B cell (primary cell): Measurements from ENCODE around the gene ZNF296. TPM values are rescaled to one million over a fixed set of nuclear protein-coding genes. Genes with fewer than 3 reads are reported as not detected.

Source experiments
- ATAC-seq: fragments of 200-7000 bp; cut with Tn5 transposase; one replicate; pipeline ENCODE4 v1.10.0; 2021; ENCODE audit warnings: low read depth, mild to moderate bottlenecking, moderate number of reproducible peaks, moderate library complexity
- CTCF ChIA-PET: fragments of 350-600 bp; sonication (Branson Sonifier 250); formaldehyde crosslinking; loops from one replicate; lab custom pipeline; 2021; ENCODE audit warnings: antibody characterized with exemption, inconsistent platforms; lab: Charles Lee
- POLR2A ChIA-PET: fragments of 350-600 bp; sonication (Branson Sonifier 250); formaldehyde crosslinking; loops from one replicate; lab custom pipeline; 2021; ENCODE audit warnings: antibody characterized with exemption; lab: Charles Lee
- DNase-seq: peaks from one replicate; pipeline ENCODE4 v3.0.0; 2013
- H2AFZ ChIP-seq: 2 replicates; pipeline ENCODE4 v1.6.1; 2012; ENCODE audit warnings: mild to moderate bottlenecking, low read depth, low read length; ENCODE audit not compliant: insufficient read depth, poor library complexity, severe bottlenecking
- H3K27ac ChIP-seq, 2 donors: 1 replicate in 1 of 2; 2 replicates in 1 of 2; pipeline ENCODE4 v1.5.1; 2012 to 2013; ENCODE audit warnings: low read length in 2 of 2, mild to moderate bottlenecking in 2 of 2, moderate library complexity in 1 of 2
- H3K27me3 ChIP-seq, 4 experiments: fragments of 200-600 bp in 1 of 4; sonication (generic) in 1 of 4; replicated peaks in 1 of 4; 1 replicate in 2 of 4; 2 replicates in 2 of 4; pipeline versions ENCODE4 v1.6.1 to v1.7.0; 2013 to 2016; ENCODE audit warnings: low read length in 3 of 4, mild to moderate bottlenecking in 2 of 4, mixed read lengths in 1 of 4, moderate library complexity in 1 of 4; ENCODE audit not compliant: insufficient read depth in 4 of 4, control insufficient read depth in 3 of 4; ENCODE audit errors: control extremely low read depth in 1 of 4
- H3K36me3 ChIP-seq, 2 experiments: replicated peaks in 1 of 2; 1 replicate in 1 of 2; 2 replicates in 1 of 2; pipeline versions ENCODE4 v1.6.1 to v1.7.1; 2013; ENCODE audit warnings: low read length in 1 of 2; ENCODE audit not compliant: insufficient read depth in 2 of 2, control insufficient read depth in 1 of 2; ENCODE audit errors: control extremely low read depth in 1 of 2, extremely low read depth in 1 of 2
- H3K4me1 ChIP-seq, 2 donors: fragments of 200-600 bp in 1 of 2; sonication (generic) in 1 of 2; 1 replicate in 1 of 2; 2 replicates in 1 of 2; pipeline versions ENCODE4 v1.5.1 to v1.6.1; 2013 to 2017; ENCODE audit warnings: low read length in 2 of 2; ENCODE audit not compliant: control insufficient read depth in 2 of 2, insufficient read depth in 2 of 2
- H3K4me2 ChIP-seq: replicated peaks from 2 replicates; pipeline ENCODE3; 2012; ENCODE audit warnings: mild to moderate bottlenecking, low read depth, low read length; ENCODE audit not compliant: poor library complexity, severe bottlenecking
- H3K4me3 ChIP-seq, 5 experiments: fragments of 200-600 bp in 1 of 5; sonication (generic) in 1 of 5; 1 replicate in 3 of 5; 2 replicates in 2 of 5; pipeline versions ENCODE4 v1.5.1 to v1.7.0; 2011 to 2016; ENCODE audit warnings: low read length in 4 of 5, mild to moderate bottlenecking in 4 of 5, low read depth in 2 of 5, control low read depth in 1 of 5, moderate library complexity in 1 of 5; ENCODE audit not compliant: insufficient read depth in 1 of 5; ENCODE audit errors: control extremely low read depth in 1 of 5, extremely low read depth in 1 of 5
- H3K79me2 ChIP-seq: fragments of 200-600 bp; sonication (generic); one replicate; pipeline ENCODE4 v1.6.0; 2016; ENCODE audit warnings: low read length; ENCODE audit not compliant: control insufficient read depth, insufficient read depth
- H3K9ac ChIP-seq: fragments of 200-600 bp; sonication (generic); 2 replicates; pipeline ENCODE4 v1.6.1; 2017; ENCODE audit warnings: mild to moderate bottlenecking, low read length, moderate library complexity
- H3K9me3 ChIP-seq, 3 donors: one replicate each; pipeline versions ENCODE4 v1.6.1 to v1.7.1; 2013; ENCODE audit warnings: low read length in 2 of 3; ENCODE audit not compliant: control insufficient read depth in 2 of 3, insufficient read depth in 1 of 3; ENCODE audit errors: control extremely low read depth in 1 of 3
- H4K20me1 ChIP-seq: 2 replicates; pipeline ENCODE4 v1.6.0; 2012; ENCODE audit warnings: mild to moderate bottlenecking, low read length; ENCODE audit not compliant: insufficient read depth, control insufficient read depth, poor library complexity, severe bottlenecking
- H3K27ac Mint-ChIP-seq: one replicate; pipeline ENCODE4 v1.8.0; 2021; ENCODE audit warnings: mixed read lengths
- H3K27me3 Mint-ChIP-seq: one replicate; pipeline ENCODE4 v1.8.0; 2021; ENCODE audit warnings: mixed read lengths
- H3K4me1 Mint-ChIP-seq: one replicate; pipeline ENCODE4 v1.8.0; 2021; ENCODE audit warnings: mixed read lengths
- H3K4me3 Mint-ChIP-seq: one replicate; pipeline ENCODE4 v1.8.0; 2021; ENCODE audit warnings: mixed read lengths
- H3K9me3 Mint-ChIP-seq: one replicate; pipeline ENCODE4 v1.8.0; 2022; ENCODE audit warnings: mixed read lengths; ENCODE audit not compliant: insufficient read depth
- CTCF ChIP-seq: fragments of 200-600 bp; IDR thresholded peaks from one replicate; pipeline ENCODE4 v1.8.0; 2022; ENCODE audit warnings: antibody characterized with exemption, mild to moderate bottlenecking
- EZH2 ChIP-seq: IDR thresholded peaks from 2 replicates; pipeline ENCODE4 v1.6.1; 2012; ENCODE audit warnings: borderline replicate concordance, low read depth, mild to moderate bottlenecking, moderate library complexity, low read length; ENCODE audit not compliant: insufficient read depth, poor library complexity, severe bottlenecking
- WGBS: methylation state at CpG from one replicate; pipeline ENCODE4 v1.1.5; 2013; ENCODE audit warnings: missing lambda C conversion rate; ENCODE audit not compliant: insufficient coverage; 5-methylcytosine and 5-hydroxymethylcytosine counted together
- intact Hi-C: fragments of 100-400 bp; cut with micrococcal nuclease; formaldehyde crosslinking; loops from one replicate; pipeline ENCODE4 v1.10.0; 2022
- polyA plus RNA-seq: library from polyadenylated mRNA; depleted of rRNA; stranded (reverse); fragments of >200 nt; gene quantifications from 2 replicates; pipeline ENCODE4 v1.2.3, GENCODE V29; 2012
- total RNA-seq, 2 donors: library from RNA; stranded (reverse); fragments of 120-200 nt in 1 of 2; gene quantifications; 1 replicate in 1 of 2; 2 replicates in 1 of 2; pipeline versions ENCODE4 v1.2.3 to v1.2.4, GENCODE V29; 2013 to 2022

Gene ZNF296
- total and polyA plus RNA-seq, 2 donors (not counting 1 experiment from before 2014, with no cell fraction given), result 21.9 to 30.2 TPM

GRCh38 chr19:45123440-45123850 lies 47.2 kb upstream of the ZNF296 start:
- peaks cover 84% of the 10 kb centered on the region for H4K20me1 ChIP-seq
- ChIA-PET POLR2A (no interaction called here), CTCF (interaction anchor here (2.2 kb wide), 1 partner anchor 13 kb away, joined by 6 read pairs; no protein-coding TSS in a partner anchor)
- no peaks in the 10 kb centered on the region for H3K27me3 ChIP-seq
- peaks cover 95% of the 10 kb centered on the region for H3K79me2 ChIP-seq
- DNase-seq (no peak), ATAC-seq (no peak)
- no peak overlapping the region for H3K4me3 ChIP-seq
- H3K27me3 Mint-ChIP-seq, result no peaks in the 10 kb centered on the region
- TF ChIP-seq EZH2, result no peak
- TF ChIP-seq CTCF, result no peak
- H3K9me3 Mint-ChIP-seq, result no peaks in the 10 kb centered on the region
- no peak overlapping the region for H3K27ac ChIP-seq
- WGBS, result 97% methylated on average over 8 of the region's 9 CpGs
- no peak overlapping the region for H3K27ac Mint-ChIP-seq
- no peak overlapping the region for H3K4me3 Mint-ChIP-seq
- no peak overlapping the region for H3K4me2 ChIP-seq
- H3K9me3 ChIP-seq, result no peaks in the 10 kb centered on the region
- intact Hi-C loops, result no loop called here
- no peaks in the 10 kb centered on the region for H3K36me3 ChIP-seq
- H3K4me1 Mint-ChIP-seq, result peaks cover 64% of the 10 kb centered on the region
- H3K9ac ChIP-seq, result no peak overlapping the region
- H3K4me1 ChIP-seq, result peaks cover 28 to 48% of the 10 kb centered on the region in 2 donors
- no peak overlapping the region for H2AFZ ChIP-seq

DNA sequence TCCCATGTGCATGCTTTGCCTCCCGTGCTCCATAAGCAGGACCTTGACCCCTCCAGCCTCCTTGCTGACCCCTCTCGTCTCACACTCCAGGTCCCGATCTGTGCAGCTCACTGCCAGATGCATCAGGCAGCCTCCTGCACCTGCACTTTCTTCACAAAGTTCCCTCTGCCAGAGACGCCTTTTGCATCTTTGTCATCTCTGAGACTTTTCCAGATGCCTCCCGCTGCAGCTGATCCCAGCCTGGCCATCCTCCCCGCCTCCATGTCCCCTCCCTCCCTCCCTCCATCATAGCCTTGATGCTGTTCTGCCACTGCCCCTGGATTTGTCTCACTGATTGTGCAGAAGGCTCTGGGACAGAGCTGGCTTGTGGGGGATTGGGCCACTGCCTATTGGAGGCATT lies 46.6 kb upstream of the ZNF296 start:
- no peak for TF ChIP-seq EZH2
- no peak for TF ChIP-seq CTCF
- ATAC-seq (no peak), DNase-seq (no peak)
- no peak overlapping the region for H2AFZ ChIP-seq
- Mint-ChIP-seq H3K4me1 (peaks cover 70% of the 10 kb centered on the region), H3K4me3 (no peak overlapping the region), H3K27ac (no peak overlapping the region), H3K9me3 (no peaks in the 10 kb centered on the region), H3K27me3 (no peaks in the 10 kb centered on the region)
- H3K4me2 ChIP-seq, result no peak overlapping the region
- 86% methylated on average over 4 of the region's 6 CpGs for WGBS
- no peaks in the 10 kb centered on the region for H3K27me3 ChIP-seq
- H3K9ac ChIP-seq, result no peak overlapping the region
- H3K79me2 ChIP-seq, result peaks cover 94% of the 10 kb centered on the region
- POLR2A ChIA-PET, result no interaction called here
- H3K4me3 ChIP-seq, result no peak overlapping the region
- H3K9me3 ChIP-seq, result no peaks in the 10 kb centered on the region
- H4K20me1 ChIP-seq, result peaks cover 91% of the 10 kb centered on the region
- peaks cover 34 to 54% of the 10 kb centered on the region in 2 donors for H3K4me1 ChIP-seq
- CTCF ChIA-PET, result no interaction called here
- H3K27ac ChIP-seq, result no peak overlapping the region
- intact Hi-C loops, result no loop called here
- no peaks in the 10 kb centered on the region for H3K36me3 ChIP-seq
